Stomach (tissue), 9 donors: ENCODE measurements around the gene PPBP. TPM values are rescaled to one million over a fixed set of nuclear protein-coding genes. Genes with fewer than 3 reads are reported as not detected.

Experiments
- DNase-seq, 2 donors: peaks; one replicate each; pipeline versions ENCODE4 v3.0.0 to v3.0.0-alpha.2; 2013 to 2019
- H3K27ac ChIP-seq, 5 donors: fragments of 200-600 bp in 4 of 5; sonication (generic) in 4 of 5; one replicate each; pipeline ENCODE4 v1.5.1; 2013 to 2019; ENCODE audit warnings: mild to moderate bottlenecking in 1 of 5, moderate library complexity in 1 of 5
- H3K27me3 ChIP-seq, 3 donors: fragments of 200-600 bp; sonication (generic); one replicate each; pipeline ENCODE4 v1.5.1; 2017 to 2019; ENCODE audit warnings: mixed run types in 1 of 3
- H3K36me3 ChIP-seq, 4 donors: fragments of 200-600 bp; sonication (generic); 1 replicate in 3 of 4; 2 replicates in 1 of 4; pipeline ENCODE4 v1.5.1; 2016 to 2019
- H3K4me1 ChIP-seq, 4 donors: fragments of 200-600 bp; sonication (generic); one replicate each; pipeline ENCODE4 v1.5.1; 2016 to 2019
- H3K4me3 ChIP-seq, 4 donors: fragments of 200-600 bp; sonication (generic) in 3 of 4; one replicate each; pipeline ENCODE4 v1.5.1; 2016 to 2019; ENCODE audit warnings: mild to moderate bottlenecking in 1 of 4
- H3K9me3 ChIP-seq, 4 donors: fragments of 200-600 bp; sonication (generic); one replicate each; pipeline ENCODE4 v1.5.1; 2016 to 2019
- CTCF ChIP-seq, 7 experiments: fragments of 450-650 bp in 4 of 7; fragments of 200-600 bp in 3 of 7; sonication (generic) in 3 of 7; IDR thresholded peaks; one replicate each; pipeline ENCODE4 v1.5.1; 2016 to 2019; ENCODE audit warnings: antibody characterized with exemption in 7 of 7, control low read depth in 2 of 7, mild to moderate bottlenecking in 1 of 7
- EP300 ChIP-seq: sonication (generic); formaldehyde crosslinking; IDR thresholded peaks from one replicate; pipeline ENCODE4 v1.6.1; 2017; ENCODE audit warnings: antibody characterized with exemption
- POLR2A ChIP-seq, 4 donors: fragments of 450-650 bp; IDR thresholded peaks; one replicate each; pipeline ENCODE4 v1.6.1; 2016; ENCODE audit warnings: antibody characterized with exemption in 4 of 4, control low read depth in 2 of 4, mild to moderate bottlenecking in 1 of 4, moderate library complexity in 1 of 4
- POLR2AphosphoS5 ChIP-seq, 3 donors: sonication (generic); formaldehyde crosslinking; IDR thresholded peaks; one replicate each; pipeline ENCODE4 v1.6.1; 2016; ENCODE audit warnings: antibody characterized with exemption in 3 of 3
- WGBS, 5 donors: extraction: QIAGEN DNeasy Blood & Tissue Kit in 3 of 5; methylation state at CpG; one replicate each; pipeline versions ENCODE4 v1.1.5 to v1.1.7; 2013 to 2018; 5-methylcytosine and 5-hydroxymethylcytosine counted together
- intact Hi-C: fragments of 100-400 bp; cut with DNase I; formaldehyde crosslinking; loops from one replicate; pipeline ENCODE4 v1.15.1; 2023; ENCODE audit warnings: low total_unique reads
- polyA plus RNA-seq, 3 donors: library from polyadenylated mRNA; stranded (reverse); fragments of 200-250 nt; gene quantifications; one replicate each; pipeline ENCODE4 v1.2.3, GENCODE V29; 2013
- total RNA-seq, 5 donors: library from RNA; depleted of rRNA; stranded (reverse); fragments of >200 nt; gene quantifications; one replicate each; pipeline versions ENCODE4 v1.1.0 to v1.2.3, GENCODE V29; 2014 to 2016
- donor health status: healthy with polysubstance abuse.
- donor health status: Bipolar disorder and iron deficiency.
- donor health status: healthy.

The PPBP gene
- total and polyA plus RNA-seq, 8 donors: 2.4 to 6.6 TPM; not detected in 6

- Histone ChIP-seq H3K4me3 (no peak overlapping the region), H3K4me1 (peaks cover 0 to 17% (median 4%) of the 10 kb centered on the region in 4 donors), H3K27me3 (no peaks in the 10 kb centered on the region), H3K27ac (peak overlapping the region in 2 of 5 donors; percentile 50 to 57), H3K36me3 (no peaks in the 10 kb centered on the region), H3K9me3 (no peaks in the 10 kb centered on the region)
- 55 to 86% (median 76%) methylated on average over 2 of the region's 2 CpGs for WGBS, 5 donors
- intact Hi-C loops: no loop called here
- no peak for DNase-seq
- no peak for TF ChIP-seq CTCF (IDR thresholded peaks at IDR 0.05)
- no peak for TF ChIP-seq POLR2AphosphoS5 (IDR thresholded peaks at IDR 0.05)
- no peak for TF ChIP-seq EP300
- no peak for TF ChIP-seq POLR2A (IDR thresholded peaks at IDR 0.05)
Measured at GRCh38 chr4:74006009-74006476, 18.1 kb upstream of the PPBP start.

DNA sequence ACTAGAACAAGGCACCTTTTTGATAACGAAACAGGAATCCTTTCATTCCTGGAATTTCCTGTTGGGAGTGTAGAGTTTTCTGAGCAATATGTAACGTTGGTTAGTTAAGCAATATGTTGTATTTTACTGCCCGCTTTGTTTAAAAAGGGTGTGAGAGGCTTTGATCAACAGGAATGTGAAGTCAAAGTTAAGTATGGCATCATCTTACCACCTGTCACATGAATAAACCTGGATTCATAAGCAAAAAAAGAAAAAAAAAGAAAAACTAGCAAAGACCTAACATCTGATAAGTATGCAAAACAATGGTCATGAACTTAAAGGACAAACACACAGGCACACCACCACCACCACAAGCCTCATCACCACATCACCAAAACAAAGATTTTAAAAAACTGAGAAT lies 17.5 kb upstream of the PPBP start:
- Histone ChIP-seq H3K9me3 (no peaks in the 10 kb centered on the region), H3K27ac (peak overlapping the region in 3 of 5 donors; percentile 26 to 57 (median 50)), H3K27me3 (no peaks in the 10 kb centered on the region), H3K4me3 (no peak overlapping the region), H3K4me1 (peaks cover 0 to 17% (median 4%) of the 10 kb centered on the region in 4 donors), H3K36me3 (no peaks in the 10 kb centered on the region)
- TF ChIP-seq EP300 (no peak), CTCF (IDR thresholded peaks at IDR 0.05) (no peak), POLR2AphosphoS5 (IDR thresholded peaks at IDR 0.05) (peak in 1 of 3 donors; percentile 17)
- WGBS, 5 donors: 15 to 35% (median 24%) methylated on average over 3 of the region's 3 CpGs
- DNase-seq: peak in 1 of 2 donors; percentile 57
- intact Hi-C loops: no loop called here

DNA sequence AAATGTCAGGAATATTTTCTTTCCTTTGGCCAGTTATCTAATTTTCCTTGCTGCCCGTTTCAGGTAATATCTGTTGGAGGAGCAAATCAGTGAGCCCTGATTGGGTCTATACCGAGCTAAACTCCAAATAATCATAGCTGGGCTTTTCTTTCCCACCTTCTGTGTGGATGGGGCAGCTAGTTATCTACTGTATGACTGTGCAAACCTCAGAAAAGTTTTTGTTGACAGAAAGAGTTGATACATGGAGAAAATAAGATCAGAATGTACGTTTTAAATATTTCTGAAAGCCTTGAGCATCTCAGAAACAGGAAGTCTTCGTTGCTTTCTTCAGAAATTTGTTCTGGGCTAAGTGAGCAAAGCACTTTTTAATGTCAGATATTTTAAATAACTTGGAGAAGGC lies 16.7 kb upstream of the PPBP start:
- Histone ChIP-seq H3K27me3 (no peaks in the 10 kb centered on the region), H3K36me3 (no peaks in the 10 kb centered on the region), H3K27ac (peak overlapping the region in 3 of 5 donors; percentile 26 to 57 (median 50)), H3K4me3 (no peak overlapping the region), H3K4me1 (peaks cover 0 to 17% (median 4%) of the 10 kb centered on the region in 4 donors), H3K9me3 (no peaks in the 10 kb centered on the region)
- intact Hi-C loops: no loop called here
- 18 to 39% (median 26%) methylated on average over 4 of the region's 4 CpGs for WGBS, 5 donors
- TF ChIP-seq POLR2AphosphoS5 (IDR thresholded peaks at IDR 0.05) (no peak), EP300 (no peak), POLR2A (IDR thresholded peaks at IDR 0.05) (no peak), CTCF (IDR thresholded peaks at IDR 0.05) (no peak)
- DNase-seq: no peak

- DNase-seq: no peak
- H3K4me1 ChIP-seq: peaks cover 0 to 21% (median 12%) of the 10 kb centered on the region in 4 donors
- peaks cover 0 to 17% (median 4%) of the 10 kb centered on the region in 3 donors for H3K27me3 ChIP-seq
- no peaks in the 10 kb centered on the region for H3K36me3 ChIP-seq
- H3K27ac ChIP-seq: no peak overlapping the region
- TF ChIP-seq EP300: no peak
- TF ChIP-seq POLR2A (IDR thresholded peaks at IDR 0.05): no peak
- TF ChIP-seq POLR2AphosphoS5 (IDR thresholded peaks at IDR 0.05): no peak
- TF ChIP-seq CTCF (IDR thresholded peaks at IDR 0.05): no peak
- H3K4me3 ChIP-seq: no peak overlapping the region
- WGBS, 5 donors: 31 to 52% (median 45%) methylated on average over 6 of the region's 6 CpGs
- no peaks in the 10 kb centered on the region for H3K9me3 ChIP-seq
- intact Hi-C loops: no loop called here
Measured at GRCh38 chr4:74000301-74000700, 12.3 kb upstream of the PPBP start.
